HepG2 (cell line): ENCODE measurements around the gene HINFP. TPM values are rescaled to one million over a fixed set of nuclear protein-coding genes. Genes with fewer than 3 reads are reported as not detected.

Experiments used
- ATAD3A ChIP-seq: sonication (generic); formaldehyde crosslinking; IDR thresholded peaks from 2 replicates; pipeline ENCODE4 v1.4.0; 2020; ENCODE audit warnings: missing genetic modification reagents
- IKZF1 ChIP-seq: fragments of 450-650 bp; IDR thresholded peaks from 2 replicates; pipeline ENCODE4 v1.7.1; 2016
- IRF2 ChIP-seq: IDR thresholded peaks from 2 replicates; pipeline ENCODE4 v1.6.1; 2018; ENCODE audit warnings: missing genetic modification reagents, missing compliant biosample characterization
- PATZ1 ChIP-seq: sonication (generic); formaldehyde crosslinking; IDR thresholded peaks from 2 replicates; pipeline ENCODE4 v1.4.0; 2020; ENCODE audit warnings: missing genetic modification reagents
- PRMT3 ChIP-seq: sonication (generic); formaldehyde crosslinking; IDR thresholded peaks from 2 replicates; pipeline ENCODE4 v1.8.1; 2022; ENCODE audit warnings: low read depth, mild to moderate bottlenecking, moderate library complexity, missing genetic modification reagents, borderline replicate concordance
- SP1 ChIP-seq, 2 experiments: fragments of 450-650 bp in 1 of 2; sonication (generic) in 1 of 2; formaldehyde crosslinking in 1 of 2; IDR thresholded peaks; 2 replicates each; pipeline versions ENCODE4 v1.4.0 to v1.6.1; 2016 to 2020; ENCODE audit warnings: missing genetic modification reagents in 1 of 2
- TCF7 ChIP-seq: sonication (generic); IDR thresholded peaks from 2 replicates; pipeline ENCODE4 v1.6.1; 2016; ENCODE audit warnings: antibody characterized with exemption, low read depth
- TFAP4 ChIP-seq: sonication (generic); IDR thresholded peaks from 2 replicates; pipeline ENCODE4 v1.6.1; 2016; ENCODE audit warnings: low read depth, borderline replicate concordance
- TFDP2 ChIP-seq: sonication (generic); formaldehyde crosslinking; IDR thresholded peaks from 2 replicates; pipeline ENCODE4 v1.4.0; 2020; ENCODE audit warnings: missing genetic modification reagents
- ZBTB49 ChIP-seq: sonication (generic); formaldehyde crosslinking; IDR thresholded peaks from 2 replicates; pipeline ENCODE4 v1.4.0; 2020; ENCODE audit warnings: missing genetic modification reagents, borderline replicate concordance
- ZKSCAN1 ChIP-seq: fragments of 150-350 bp; IDR thresholded peaks from 2 replicates; pipeline ENCODE4 v1.6.1; 2014; ENCODE audit warnings: low read length
- ZNF124 ChIP-seq: sonication (generic); formaldehyde crosslinking; IDR thresholded peaks from 2 replicates; pipeline ENCODE4 v1.4.0; 2020; ENCODE audit warnings: missing genetic modification reagents
- ZNF350 ChIP-seq: sonication (generic); formaldehyde crosslinking; IDR thresholded peaks from 2 replicates; pipeline ENCODE4 v1.4.0; 2020; ENCODE audit warnings: mild to moderate bottlenecking, low read depth, missing genetic modification reagents, borderline replicate concordance
- ZNF367 ChIP-seq: sonication (generic); formaldehyde crosslinking; IDR thresholded peaks from 2 replicates; pipeline ENCODE4 v1.4.0; 2020; ENCODE audit warnings: missing genetic modification reagents, borderline replicate concordance
- ZNF556 ChIP-seq: sonication (generic); formaldehyde crosslinking; IDR thresholded peaks from 2 replicates; pipeline ENCODE4 v1.4.0; 2020; ENCODE audit warnings: mild to moderate bottlenecking, missing genetic modification reagents, borderline replicate concordance
- ZNF567 ChIP-seq: sonication (generic); formaldehyde crosslinking; IDR thresholded peaks from 2 replicates; pipeline ENCODE4 v1.8.1; 2023; ENCODE audit warnings: mild to moderate bottlenecking, missing genetic modification reagents, borderline replicate concordance
- ZNF672 ChIP-seq: sonication (generic); formaldehyde crosslinking; IDR thresholded peaks from 2 replicates; pipeline ENCODE4 v1.8.1; 2022; ENCODE audit warnings: missing genetic modification reagents
- ZNF740 ChIP-seq: sonication (generic); formaldehyde crosslinking; IDR thresholded peaks from 2 replicates; pipeline ENCODE4 v1.4.0; 2020; ENCODE audit warnings: missing genetic modification reagents
- ZNF766 ChIP-seq: sonication (generic); formaldehyde crosslinking; IDR thresholded peaks from 2 replicates; pipeline ENCODE4 v1.5.0; 2020; ENCODE audit warnings: missing genetic modification reagents, borderline replicate concordance
- polyA plus RNA-seq, 8 experiments: library from polyadenylated mRNA; depleted of rRNA in 3 of 8; stranded (reverse) in 7 of 8; unstranded in 1 of 8; fragments of >200 nt; fragmentation: Illumina TruSeq in 4 of 8; extraction: Trizol in 4 of 8; gene quantifications; 2 replicates each; pipeline versions ENCODE4 v1.2.1 to v1.2.3, GENCODE V29; 2011 to 2016; ENCODE audit warnings: low read depth in 4 of 8, missing spikeins in 1 of 8, mixed read lengths in 1 of 8; ENCODE audit not compliant: insufficient read depth in 1 of 8
- total RNA-seq, 5 experiments: library from RNA; depleted of rRNA; stranded (reverse); fragments of >200 nt; fragmentation: Illumina TruSeq; extraction: Trizol; gene quantifications; 2 replicates each; pipeline ENCODE4 v1.2.3, GENCODE V29; 2016; ENCODE audit warnings: low read depth in 1 of 5

HINFP gene
- total and polyA plus RNA-seq, 2 of the 13 experiments (the other 11 are each of a cell fraction or from before 2014, with no cell fraction given), result 15.1 to 21.4 TPM

GRCh38 chr11:119084663-119085436 lies 36.5 kb upstream of the HINFP start, which contains the start of gene HMBS (continued):
- TF ChIP-seq ZNF740 (CRISPR knock-in tag) (no peak), ZNF672 (CRISPR knock-in tag) (no peak), ZKSCAN1 (no peak), SP1 (IDR thresholded peaks at IDR 0.05) (no peak), SP1 (CRISPR knock-in tag; IDR thresholded peaks at IDR 0.05) (peak; percentile 90), ZNF124 (CRISPR knock-in tag) (0 out of 2 replicates have a peak, but pooled peaks have one; percentile 18), ZNF367 (CRISPR knock-in tag) (peak; percentile 8; the same call in 1 of the 2 replicates), PATZ1 (CRISPR knock-in tag) (peak; percentile 85), PRMT3 (no peak), TFDP2 (peak; percentile 97), ZNF350 (peak; percentile 24; the same call in 1 of the 2 replicates), TCF7 (no peak), ATAD3A (no peak), ZNF766 (no peak; the same call in 1 of the 2 replicates), IKZF1 (no peak), ZBTB49 (CRISPR knock-in tag) (no peak), ZNF567 (CRISPR knock-in tag) (no peak), TFAP4 (peak; percentile 90; the same call in 1 of the 2 replicates), ZNF556 (peak; percentile 79; the same call in 1 of the 2 replicates), IRF2 (CRISPR knock-in tag) (no peak; the same call in 1 of the 2 replicates)
